OCI-LY7 (cell line): Measurements from ENCODE around the gene RBM20.

Experiments used
- EZH2phosphoT487 ChIP-seq: fragments of 200-600 bp; sonication (generic); IDR thresholded peaks from 2 replicates; pipeline ENCODE4 v1.6.1; 2018; ENCODE audit warnings: low read depth, borderline replicate concordance, mild to moderate bottlenecking, mixed run types, antibody characterized with exemption, low read length, moderate library complexity, mixed read lengths
- TF ChIP-seq, protein P1 (sequence below): fragments of 200-600 bp; sonication (generic); conservative IDR thresholded peaks from 2 replicates; pipeline ENCODE4 v1.5.1; 2014; ENCODE audit warnings: mild to moderate bottlenecking, antibody characterized with exemption, low read length, moderate library complexity, mixed read lengths

- TF ChIP-seq, protein P1, sequence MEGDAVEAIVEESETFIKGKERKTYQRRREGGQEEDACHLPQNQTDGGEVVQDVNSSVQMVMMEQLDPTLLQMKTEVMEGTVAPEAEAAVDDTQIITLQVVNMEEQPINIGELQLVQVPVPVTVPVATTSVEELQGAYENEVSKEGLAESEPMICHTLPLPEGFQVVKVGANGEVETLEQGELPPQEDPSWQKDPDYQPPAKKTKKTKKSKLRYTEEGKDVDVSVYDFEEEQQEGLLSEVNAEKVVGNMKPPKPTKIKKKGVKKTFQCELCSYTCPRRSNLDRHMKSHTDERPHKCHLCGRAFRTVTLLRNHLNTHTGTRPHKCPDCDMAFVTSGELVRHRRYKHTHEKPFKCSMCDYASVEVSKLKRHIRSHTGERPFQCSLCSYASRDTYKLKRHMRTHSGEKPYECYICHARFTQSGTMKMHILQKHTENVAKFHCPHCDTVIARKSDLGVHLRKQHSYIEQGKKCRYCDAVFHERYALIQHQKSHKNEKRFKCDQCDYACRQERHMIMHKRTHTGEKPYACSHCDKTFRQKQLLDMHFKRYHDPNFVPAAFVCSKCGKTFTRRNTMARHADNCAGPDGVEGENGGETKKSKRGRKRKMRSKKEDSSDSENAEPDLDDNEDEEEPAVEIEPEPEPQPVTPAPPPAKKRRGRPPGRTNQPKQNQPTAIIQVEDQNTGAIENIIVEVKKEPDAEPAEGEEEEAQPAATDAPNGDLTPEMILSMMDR, result no peak
- TF ChIP-seq EZH2phosphoT487, result no peak
Measured at GRCh38 chr10:110824660-110825059, 180.5 kb downstream of the RBM20 start.
